CD4-positive, alpha-beta T cell treated with Interferon gamma for 1 hour (primary cell): ENCODE measurements around the gene SEMA7A.

Experiments used
- DNase-seq: peaks from one replicate; pipeline ENCODE4 v3.0.0-alpha.2; 2020

Gene SEMA7A

GRCh38 chr15:74386496-74387140, 47.1 kb downstream of the SEMA7A start:
- DNase-seq = no peak

DNA sequence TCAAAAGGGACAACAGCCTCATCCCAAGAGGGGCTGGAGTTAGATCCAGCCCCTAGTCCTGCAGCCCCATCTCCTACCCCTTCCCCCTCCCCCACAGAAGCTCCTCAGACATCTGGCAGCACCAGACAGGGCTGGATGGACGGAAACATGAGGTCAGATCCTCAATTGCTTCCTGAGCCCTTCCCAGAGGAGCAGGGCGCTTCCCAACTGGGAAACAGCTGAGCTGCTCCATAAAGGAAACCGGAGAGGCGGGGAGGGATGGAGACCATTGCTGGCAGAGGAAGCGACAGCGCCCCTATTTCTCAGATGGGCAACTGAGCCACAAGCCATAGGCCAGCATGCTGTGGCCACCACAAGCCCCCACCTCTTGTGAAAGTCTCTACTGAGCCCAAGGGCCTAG, 48.0 kb downstream of the SEMA7A start:
- no peak for DNase-seq

DNA sequence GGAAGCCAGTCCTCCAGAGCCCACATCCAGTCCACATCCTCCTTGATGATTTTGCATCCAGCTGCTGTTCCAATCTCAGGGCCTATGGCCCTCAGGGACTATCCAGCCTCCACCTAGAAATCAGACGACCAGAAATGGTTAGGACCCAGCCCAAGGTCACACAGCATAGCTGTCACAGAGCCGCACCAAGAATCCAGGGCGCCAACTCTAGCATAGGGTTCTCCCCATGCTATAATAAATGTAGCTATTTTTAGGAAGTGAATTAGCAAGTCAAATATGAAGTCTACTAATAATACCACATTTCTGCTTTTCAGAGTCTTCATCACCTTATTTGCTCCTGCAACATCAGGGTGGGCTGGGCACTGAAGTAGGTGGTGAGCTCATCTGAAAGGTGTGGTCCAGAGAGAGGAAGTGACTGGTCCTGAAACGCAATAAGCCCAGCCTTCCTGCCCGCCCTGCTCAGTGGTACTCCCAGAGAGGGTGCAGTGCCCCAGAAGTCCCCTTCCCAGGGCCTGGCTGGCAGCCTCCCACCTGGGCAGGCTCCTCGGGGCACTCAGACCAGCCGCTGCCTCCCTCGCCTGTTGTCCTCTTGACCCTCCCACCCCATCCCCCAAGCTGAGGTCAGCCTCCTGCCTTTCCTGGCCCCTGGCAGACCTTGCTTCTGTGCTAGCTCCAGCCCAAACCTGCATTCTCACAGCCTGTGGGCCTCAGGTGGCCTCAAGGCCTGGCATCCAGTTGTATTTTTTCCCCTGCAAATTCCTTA, 48.7 kb downstream of the SEMA7A start:
- DNase-seq = peak; percentile 86

DNA sequence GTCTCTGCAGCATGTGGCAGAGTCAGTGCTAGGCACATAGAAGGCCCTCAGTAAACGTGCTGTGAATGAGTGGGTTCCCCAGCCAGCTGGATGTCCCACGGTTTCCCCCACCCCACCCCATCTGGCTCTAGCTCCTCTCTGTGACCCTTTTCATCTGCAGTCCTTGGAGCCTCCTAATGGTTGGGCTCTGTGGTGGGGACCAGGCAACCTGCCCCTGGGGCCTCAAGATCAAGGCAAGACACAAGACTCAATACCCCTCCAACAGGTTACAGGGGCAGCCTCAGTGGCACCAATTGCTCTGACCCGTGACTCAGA, 49.2 kb downstream of the SEMA7A start:
- no peak for DNase-seq

DNA sequence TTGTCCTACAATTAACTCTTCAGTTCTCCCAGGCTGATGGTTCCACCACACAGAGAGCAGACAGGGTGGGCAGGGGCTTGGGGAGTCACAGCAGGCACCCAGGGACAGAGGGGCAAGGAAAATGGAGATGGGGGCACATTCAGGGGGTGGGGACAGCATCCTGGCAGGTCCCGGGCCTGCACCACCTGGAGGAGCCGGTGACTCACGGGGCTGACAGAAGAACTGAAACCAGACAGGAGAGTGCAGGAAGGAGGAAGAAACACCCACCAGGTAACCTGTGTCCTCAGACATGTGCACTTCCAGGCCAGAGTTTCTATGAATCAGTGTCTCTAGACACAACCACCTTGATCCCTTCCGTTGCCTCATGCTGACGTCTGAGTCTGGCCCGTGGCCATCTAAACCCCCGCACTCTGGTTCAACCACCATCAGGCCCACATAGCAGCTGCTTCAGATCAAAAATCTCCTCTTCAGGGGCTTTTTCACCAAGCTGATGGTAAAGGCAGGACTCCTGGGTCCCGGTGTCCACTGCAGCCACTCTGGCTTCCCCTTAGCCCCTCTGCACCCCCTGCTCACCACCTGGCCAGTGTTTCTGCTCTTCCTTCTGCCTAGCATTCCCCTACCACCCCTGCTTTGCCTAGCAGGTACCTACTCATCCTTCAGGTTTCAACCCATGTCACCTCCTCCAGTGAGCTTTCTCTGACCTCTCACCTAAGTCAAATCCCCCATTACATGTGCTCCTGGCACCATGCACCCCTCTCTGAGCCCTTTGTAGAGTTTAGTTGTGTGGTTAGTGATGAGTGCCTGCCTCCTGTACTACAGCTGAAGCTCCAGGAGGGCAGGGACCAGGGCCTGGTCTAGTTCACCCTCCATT, 49.8 kb downstream of the SEMA7A start:
- DNase-seq = peak; percentile 83

GRCh38 chr15:74383286-74383685, 50.5 kb downstream of the SEMA7A start:
- DNase-seq = no peak

GRCh38 chr15:74382004-74382816, 51.5 kb downstream of the SEMA7A start:
- DNase-seq = peak; percentile 77

DNA sequence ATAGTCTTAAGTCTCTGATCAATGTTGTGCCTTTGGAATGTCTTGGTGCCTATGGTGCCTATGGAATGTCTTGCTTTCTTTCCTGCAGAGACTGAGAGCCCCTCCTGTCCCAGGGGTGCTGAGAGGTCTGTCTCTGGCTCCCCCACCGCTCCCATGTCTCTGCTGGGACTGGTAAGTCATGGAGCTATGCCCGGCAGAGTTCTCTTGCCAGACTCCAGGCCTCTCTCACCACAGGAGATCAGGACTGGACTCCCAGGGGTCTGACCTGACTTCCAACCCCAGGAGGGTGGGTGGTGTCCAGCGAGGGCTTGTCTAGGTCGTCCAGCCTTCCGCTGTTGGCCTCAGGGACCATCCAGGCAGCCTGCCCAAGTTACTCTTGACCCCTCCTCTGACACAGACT, 52.3 kb downstream of the SEMA7A start:
- no peak for DNase-seq

DNA sequence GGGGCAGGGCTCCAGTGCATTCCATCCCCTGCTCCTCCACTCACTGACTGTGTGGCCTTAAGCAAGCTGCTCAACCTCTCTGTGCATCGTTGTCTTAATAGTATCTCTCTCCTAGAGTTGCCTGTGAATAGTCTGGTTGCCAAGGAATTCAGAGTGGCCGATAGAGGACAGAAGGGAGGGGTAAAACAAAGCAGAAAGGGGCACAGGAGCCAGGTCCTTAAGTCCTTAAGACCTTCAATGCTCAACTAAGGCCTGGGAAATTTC, 52.6 kb downstream of the SEMA7A start:
- no peak for DNase-seq

- DNase-seq = no peak
Observed at GRCh38 chr15:74380361-74381189, 53.2 kb downstream of the SEMA7A start.

GRCh38 chr15:74378848-74379247, 54.9 kb downstream of the SEMA7A start:
- no peak for DNase-seq

GRCh38 chr15:74377831-74378766, 55.7 kb downstream of the SEMA7A start:
- DNase-seq = no peak

- no peak for DNase-seq
Observed at GRCh38 chr15:74376825-74377581, 56.8 kb downstream of the SEMA7A start.

GRCh38 chr15:74376226-74376625, 57.5 kb downstream of the SEMA7A start:
- no peak for DNase-seq

GRCh38 chr15:74375303-74375693, 58.5 kb downstream of the SEMA7A start:
- DNase-seq = peak; percentile 79

DNA sequence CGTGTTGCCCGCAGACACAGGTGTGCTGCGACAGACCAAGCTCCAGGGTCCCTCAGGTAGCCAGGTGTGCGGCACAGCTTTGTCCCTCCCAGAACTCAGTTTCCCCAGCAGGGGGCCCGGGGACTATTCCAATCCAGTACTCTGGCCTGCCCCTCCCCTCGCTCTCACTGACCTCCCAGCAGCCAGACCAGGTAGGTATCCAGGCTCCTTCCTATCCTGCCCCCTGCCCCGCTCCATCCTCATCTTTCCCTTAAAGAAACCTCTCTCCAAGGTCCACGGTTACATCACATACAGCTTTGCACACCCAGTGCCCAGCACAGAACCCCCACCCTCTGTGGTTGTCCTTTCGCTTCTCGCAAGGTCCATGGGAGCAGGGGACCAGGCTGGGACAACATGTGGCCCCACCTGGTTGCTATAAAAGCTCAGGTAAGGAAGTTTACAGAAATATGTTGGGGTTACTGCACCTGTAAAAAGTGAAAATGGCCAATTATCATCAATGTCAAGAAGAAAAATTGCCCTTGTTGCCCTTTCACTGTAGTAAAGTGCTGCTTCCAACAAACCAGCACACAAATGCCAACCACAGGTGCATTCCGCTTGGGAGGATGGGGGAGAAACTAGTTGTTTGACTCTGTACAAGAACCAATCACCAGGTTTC, 59.0 kb downstream of the SEMA7A start:
- no peak for DNase-seq

- peak; percentile 94 for DNase-seq
Observed at GRCh38 chr15:74373731-74374647, 59.8 kb downstream of the SEMA7A start.

- no peak for DNase-seq
Observed at GRCh38 chr15:74373056-74373650, 60.6 kb downstream of the SEMA7A start.
